ENCODE data around the gene SIRPA. TPM values are rescaled to one million over a fixed set of nuclear protein-coding genes. Genes with fewer than 3 reads are reported as not detected.

The SIRPA gene
- total RNA-seq, 1 experiment from 2014 or later = 6.0 TPM

DNA sequence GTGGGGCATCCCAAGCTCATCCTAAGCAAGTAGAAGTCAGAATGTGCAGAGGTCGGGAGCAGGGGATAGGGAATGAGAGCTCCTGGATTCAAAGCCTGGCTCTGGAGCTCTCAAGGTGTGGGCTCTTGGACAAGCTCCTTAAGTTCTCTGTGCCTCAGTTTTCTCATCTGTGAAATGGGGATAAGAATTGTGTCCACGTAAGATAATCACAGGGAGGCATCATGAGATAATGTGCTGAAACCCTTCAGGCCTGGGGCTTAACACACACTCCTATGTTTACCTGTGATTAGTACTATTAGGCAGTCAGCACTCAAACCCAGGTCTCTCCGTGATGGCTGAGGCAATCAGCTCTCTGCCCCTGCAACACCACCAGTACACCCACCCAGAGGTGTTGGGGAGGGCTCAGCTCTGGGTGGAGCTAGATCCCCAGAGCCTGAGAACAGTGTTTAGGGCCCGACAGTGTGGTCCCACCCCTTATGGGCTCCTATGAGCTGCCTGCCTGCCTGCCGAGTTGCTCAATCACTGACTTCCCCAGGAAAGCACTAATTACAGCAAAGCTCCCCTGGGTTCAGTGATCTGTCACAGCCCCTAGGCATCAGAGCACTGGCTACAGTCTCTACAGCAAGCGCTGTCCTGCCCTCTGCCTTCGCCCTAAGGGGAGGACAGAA, 6.3 kb upstream of the SIRPA start:
- Mint-ChIP-seq H3K36me3 (ENCODE audit: insufficient read depth in 1 of 3, low read depth in 3 of 3) (no peaks in the 10 kb centered on the region), H3K27ac (no peak overlapping the region), H3K27me3 (ENCODE audit: low read depth) (peaks cover 34% of the 10 kb centered on the region), H3K4me3 (no peak overlapping the region), H3K4me1 (peaks cover 19 to 47% of the 10 kb centered on the region in 2 experiments), H3K9me3 (no peaks in the 10 kb centered on the region)
- no peak for DNase-seq
- Histone ChIP-seq H2AFZ (ENCODE audit: low read length) (no peak overlapping the region), H3K79me2 (ENCODE audit: insufficient read depth, low read length) (no peaks in the 10 kb centered on the region), H3T11ph (ENCODE audit: low read length) (no peak overlapping the region), H3K18ac (ENCODE audit: insufficient read length, low read depth, low read length) (no peak overlapping the region), H3K27ac (ENCODE audit: insufficient read length, low read depth, low read length) (no peak overlapping the region), H3K4me2 (ENCODE audit: insufficient read depth, insufficient read length, low read length) (no peak overlapping the region), H3K14ac (ENCODE audit: insufficient read depth, low read length) (no peak overlapping the region), H3K9ac (ENCODE audit: extremely low read depth, insufficient read length, low read length) (no peak overlapping the region), H3K27me3 (ENCODE audit: insufficient read depth, low read length) (peaks cover 7% of the 10 kb centered on the region; the same call in 1 of the 2 replicates), H3K9me3 (ENCODE audit: control insufficient read depth, low read depth, low read length) (no peaks in the 10 kb centered on the region), H2BK12ac (ENCODE audit: insufficient read length, low read depth, low read length) (no peak overlapping the region), H4K8ac (replicated peaks; ENCODE audit: insufficient read length, low read depth, low read length) (no peak overlapping the region), H4K20me1 (ENCODE audit: control insufficient read depth, insufficient read depth, insufficient read length) (no peaks in the 10 kb centered on the region), H3K23me2 (ENCODE audit: insufficient read length, low read depth, low read length, poor library complexity, severe bottlenecking) (no peaks in the 10 kb centered on the region), H4K91ac (ENCODE audit: insufficient read length, low read depth, low read length) (no peak overlapping the region), H2BK120ac (ENCODE audit: low read depth, low read length, poor library complexity, severe bottlenecking) (no peak overlapping the region), H2BK15ac (ENCODE audit: low read depth, low read length) (no peak overlapping the region), H2AK5ac (ENCODE audit: insufficient read length, low read length) (no peak overlapping the region), H3K4ac (ENCODE audit: low read depth, low read length) (no peak overlapping the region), H3K23ac (ENCODE audit: insufficient read length, low read depth, low read length) (no peak overlapping the region), H2BK20ac (ENCODE audit: low read depth, low read length, poor library complexity, severe bottlenecking) (no peak overlapping the region), H3K56ac (ENCODE audit: insufficient read length, low read depth, low read length) (no peak overlapping the region), H2BK5ac (ENCODE audit: insufficient read length, low read length) (no peak overlapping the region), H3K79me1 (ENCODE audit: insufficient read depth, low read depth, low read length, poor library complexity, severe bottlenecking) (no peaks in the 10 kb centered on the region), H4K5ac (ENCODE audit: insufficient read length, low read depth, low read length) (no peak overlapping the region), H3K4me1 (ENCODE audit: insufficient read depth, low read length) (no peaks in the 10 kb centered on the region)
- WGBS (ENCODE audit: extremely low coverage, insufficient read length, low lambda C conversion rate) = no CpG with 5 or more reads among the region's 7 CpGs
- TF ChIP-seq, protein P1, sequence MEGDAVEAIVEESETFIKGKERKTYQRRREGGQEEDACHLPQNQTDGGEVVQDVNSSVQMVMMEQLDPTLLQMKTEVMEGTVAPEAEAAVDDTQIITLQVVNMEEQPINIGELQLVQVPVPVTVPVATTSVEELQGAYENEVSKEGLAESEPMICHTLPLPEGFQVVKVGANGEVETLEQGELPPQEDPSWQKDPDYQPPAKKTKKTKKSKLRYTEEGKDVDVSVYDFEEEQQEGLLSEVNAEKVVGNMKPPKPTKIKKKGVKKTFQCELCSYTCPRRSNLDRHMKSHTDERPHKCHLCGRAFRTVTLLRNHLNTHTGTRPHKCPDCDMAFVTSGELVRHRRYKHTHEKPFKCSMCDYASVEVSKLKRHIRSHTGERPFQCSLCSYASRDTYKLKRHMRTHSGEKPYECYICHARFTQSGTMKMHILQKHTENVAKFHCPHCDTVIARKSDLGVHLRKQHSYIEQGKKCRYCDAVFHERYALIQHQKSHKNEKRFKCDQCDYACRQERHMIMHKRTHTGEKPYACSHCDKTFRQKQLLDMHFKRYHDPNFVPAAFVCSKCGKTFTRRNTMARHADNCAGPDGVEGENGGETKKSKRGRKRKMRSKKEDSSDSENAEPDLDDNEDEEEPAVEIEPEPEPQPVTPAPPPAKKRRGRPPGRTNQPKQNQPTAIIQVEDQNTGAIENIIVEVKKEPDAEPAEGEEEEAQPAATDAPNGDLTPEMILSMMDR (conservative IDR thresholded peaks at IDR 0.05) = no peak

Data from H9 (cell line).